ENCODE results near the gene LRP1B. TPM values are rescaled to one million over a fixed set of nuclear protein-coding genes. Genes with fewer than 3 reads are reported as not detected.

The LRP1B gene
- total RNA-seq, 1 donor from 2014 or later, result not detected

GRCh38 chr2:141611176-141611571, 519.6 kb downstream of the LRP1B start:
- TF ChIP-seq CTCF (IDR thresholded peaks at IDR 0.05), result no peak
- CTCF ChIA-PET, result no interaction called here
- no peaks in the 10 kb centered on the region for H3K27me3 Mint-ChIP-seq
- H3K36me3 Mint-ChIP-seq (ENCODE audit: low read depth), result no peaks in the 10 kb centered on the region
- no peak overlapping the region for H3K4me3 Mint-ChIP-seq
- no peak overlapping the region for H3K27ac Mint-ChIP-seq
- no peak for ATAC-seq (ENCODE audit: low read depth)
- POLR2A ChIA-PET, result no interaction called here
- no peak for DNase-seq
- no peaks in the 10 kb centered on the region for H3K4me1 Mint-ChIP-seq
- intact Hi-C loops (cut with micrococcal nuclease), result no loop called here
- no peaks in the 10 kb centered on the region for H3K9me3 Mint-ChIP-seq

GRCh38 chr2:141610564-141611175, 520.1 kb downstream of the LRP1B start:
- DNase-seq, result no peak
- TF ChIP-seq CTCF (IDR thresholded peaks at IDR 0.05), result no peak
- Mint-ChIP-seq H3K27ac (no peak overlapping the region), H3K36me3 (ENCODE audit: low read depth) (no peaks in the 10 kb centered on the region), H3K4me3 (no peak overlapping the region), H3K9me3 (no peaks in the 10 kb centered on the region), H3K27me3 (no peaks in the 10 kb centered on the region), H3K4me1 (no peaks in the 10 kb centered on the region)
- POLR2A ChIA-PET, result no interaction called here
- no peak for ATAC-seq (ENCODE audit: low read depth)
- intact Hi-C loops (cut with micrococcal nuclease), result no loop called here
- CTCF ChIA-PET, result no interaction called here

- POLR2A ChIA-PET, result no interaction called here
- H3K9me3 Mint-ChIP-seq, result no peaks in the 10 kb centered on the region
- H3K36me3 Mint-ChIP-seq (ENCODE audit: low read depth), result no peaks in the 10 kb centered on the region
- H3K27ac Mint-ChIP-seq, result no peak overlapping the region
- intact Hi-C loops (cut with micrococcal nuclease), result no loop called here
- H3K27me3 Mint-ChIP-seq, result no peaks in the 10 kb centered on the region
- no peak for TF ChIP-seq CTCF (IDR thresholded peaks at IDR 0.05)
- no peaks in the 10 kb centered on the region for H3K4me1 Mint-ChIP-seq
- DNase-seq (no peak), ATAC-seq (ENCODE audit: low read depth) (no peak)
- CTCF ChIA-PET, result no interaction called here
- H3K4me3 Mint-ChIP-seq, result no peak overlapping the region
Observed at GRCh38 chr2:141605163-141605562, 525.7 kb downstream of the LRP1B start.

GRCh38 chr2:141601511-141602152, 529.2 kb downstream of the LRP1B start:
- intact Hi-C loops (cut with micrococcal nuclease), result no loop called here
- TF ChIP-seq CTCF (IDR thresholded peaks at IDR 0.05), result no peak
- POLR2A ChIA-PET, result no interaction called here
- CTCF ChIA-PET, result no interaction called here
- no peaks in the 10 kb centered on the region for H3K27me3 Mint-ChIP-seq
- H3K36me3 Mint-ChIP-seq (ENCODE audit: low read depth), result no peaks in the 10 kb centered on the region
- no peak for ATAC-seq (ENCODE audit: low read depth)
- H3K27ac Mint-ChIP-seq, result no peak overlapping the region
- no peak overlapping the region for H3K4me3 Mint-ChIP-seq
- no peaks in the 10 kb centered on the region for H3K4me1 Mint-ChIP-seq
- DNase-seq, result no peak
- H3K9me3 Mint-ChIP-seq, result no peaks in the 10 kb centered on the region

- H3K4me1 Mint-ChIP-seq, result no peaks in the 10 kb centered on the region
- no peaks in the 10 kb centered on the region for H3K36me3 Mint-ChIP-seq (ENCODE audit: low read depth)
- H3K4me3 Mint-ChIP-seq, result no peak overlapping the region
- DNase-seq (no peak), ATAC-seq (ENCODE audit: low read depth) (no peak)
- no peaks in the 10 kb centered on the region for H3K27me3 Mint-ChIP-seq
- no peak overlapping the region for H3K27ac Mint-ChIP-seq
- CTCF ChIA-PET, result no interaction called here
- no peaks in the 10 kb centered on the region for H3K9me3 Mint-ChIP-seq
- POLR2A ChIA-PET, result no interaction called here
- TF ChIP-seq CTCF (IDR thresholded peaks at IDR 0.05), result no peak
- intact Hi-C loops (cut with micrococcal nuclease), result no loop called here
Observed at GRCh38 chr2:141599721-141600120, 531.1 kb downstream of the LRP1B start.

Data from activated B cell treated with CpG ODN at 0.5 μM for 24 hours (primary cell).